ENCODE measurements around the gene ADAR.
"Not testable (repeated sequence)": the region's sequence is repeated elsewhere in the genome, so short reads cannot be mapped to it uniquely, and the experiment has no call there.

The ADAR gene, protein sequence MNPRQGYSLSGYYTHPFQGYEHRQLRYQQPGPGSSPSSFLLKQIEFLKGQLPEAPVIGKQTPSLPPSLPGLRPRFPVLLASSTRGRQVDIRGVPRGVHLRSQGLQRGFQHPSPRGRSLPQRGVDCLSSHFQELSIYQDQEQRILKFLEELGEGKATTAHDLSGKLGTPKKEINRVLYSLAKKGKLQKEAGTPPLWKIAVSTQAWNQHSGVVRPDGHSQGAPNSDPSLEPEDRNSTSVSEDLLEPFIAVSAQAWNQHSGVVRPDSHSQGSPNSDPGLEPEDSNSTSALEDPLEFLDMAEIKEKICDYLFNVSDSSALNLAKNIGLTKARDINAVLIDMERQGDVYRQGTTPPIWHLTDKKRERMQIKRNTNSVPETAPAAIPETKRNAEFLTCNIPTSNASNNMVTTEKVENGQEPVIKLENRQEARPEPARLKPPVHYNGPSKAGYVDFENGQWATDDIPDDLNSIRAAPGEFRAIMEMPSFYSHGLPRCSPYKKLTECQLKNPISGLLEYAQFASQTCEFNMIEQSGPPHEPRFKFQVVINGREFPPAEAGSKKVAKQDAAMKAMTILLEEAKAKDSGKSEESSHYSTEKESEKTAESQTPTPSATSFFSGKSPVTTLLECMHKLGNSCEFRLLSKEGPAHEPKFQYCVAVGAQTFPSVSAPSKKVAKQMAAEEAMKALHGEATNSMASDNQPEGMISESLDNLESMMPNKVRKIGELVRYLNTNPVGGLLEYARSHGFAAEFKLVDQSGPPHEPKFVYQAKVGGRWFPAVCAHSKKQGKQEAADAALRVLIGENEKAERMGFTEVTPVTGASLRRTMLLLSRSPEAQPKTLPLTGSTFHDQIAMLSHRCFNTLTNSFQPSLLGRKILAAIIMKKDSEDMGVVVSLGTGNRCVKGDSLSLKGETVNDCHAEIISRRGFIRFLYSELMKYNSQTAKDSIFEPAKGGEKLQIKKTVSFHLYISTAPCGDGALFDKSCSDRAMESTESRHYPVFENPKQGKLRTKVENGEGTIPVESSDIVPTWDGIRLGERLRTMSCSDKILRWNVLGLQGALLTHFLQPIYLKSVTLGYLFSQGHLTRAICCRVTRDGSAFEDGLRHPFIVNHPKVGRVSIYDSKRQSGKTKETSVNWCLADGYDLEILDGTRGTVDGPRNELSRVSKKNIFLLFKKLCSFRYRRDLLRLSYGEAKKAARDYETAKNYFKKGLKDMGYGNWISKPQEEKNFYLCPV

GRCh38 chr1:154607609-154608396 is at the start of gene ADAR:
Gene ADAR, minus strand, starts transcription at chr1:154608186. Its CDS starts 180 bp downstream, at chr1:154608006.
- H3K4me3 Mint-ChIP-seq = peak within 1 kb of the TSS; percentile 97
- no peaks in the 10 kb centered on the region for H3K9me3 Mint-ChIP-seq
- H3K27me3 Mint-ChIP-seq = no peaks in the 10 kb centered on the region
- ATAC-seq (ENCODE audit: low read depth) = peak; percentile 90
- H3K4me1 Mint-ChIP-seq = peaks cover 48% of the 10 kb centered on the region
- H3K27ac Mint-ChIP-seq = peak within 1 kb of the TSS; percentile 98
- H3K36me3 Mint-ChIP-seq = peaks cover 3% of the 10 kb centered on the region
- peak; percentile 86 to 92 for DNase-seq (ENCODE audit: low spot score in 2 of 2)

DNA sequence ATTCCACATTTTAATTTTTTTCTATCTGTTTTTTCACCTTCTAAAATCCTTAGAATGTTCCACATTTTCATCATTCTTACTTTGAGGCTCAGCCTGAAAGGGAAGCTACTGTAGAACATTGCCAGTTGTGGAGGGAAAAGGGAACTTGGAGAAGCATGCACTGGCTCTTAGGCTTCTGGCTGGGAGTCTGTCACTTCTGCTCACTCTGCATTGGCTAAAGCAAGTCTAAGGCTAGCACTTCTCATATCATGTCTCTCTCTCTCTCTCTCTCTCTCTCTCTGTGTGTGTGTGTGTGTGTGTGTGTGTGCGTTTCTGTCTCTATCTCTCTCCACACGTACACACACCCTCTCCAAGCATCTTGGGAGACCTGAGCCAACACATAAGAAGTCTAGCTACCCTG is 49.6 kb upstream of the ADAR start:
- peaks cover 2% of the 10 kb centered on the region for H3K36me3 Mint-ChIP-seq

DNA sequence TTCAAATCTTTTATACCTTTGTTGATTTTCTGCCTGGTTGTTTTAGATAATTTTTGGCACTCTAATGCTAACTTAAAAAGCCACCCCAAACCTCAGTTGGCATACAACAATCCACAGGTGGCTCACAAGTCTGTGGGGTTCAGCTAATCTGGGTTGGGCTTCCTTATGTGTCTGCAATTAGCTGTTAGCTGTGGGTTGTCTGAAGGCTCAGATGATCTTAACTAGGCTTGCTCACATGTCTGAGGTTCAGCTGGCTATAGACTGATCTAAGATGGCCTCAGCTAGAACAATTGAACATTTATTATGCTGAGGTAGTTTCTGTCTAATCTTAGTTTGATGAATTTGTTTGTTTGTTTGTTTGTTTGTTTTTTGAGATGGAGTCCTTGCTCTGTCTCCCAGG is 44.9 kb upstream of the ADAR start:
- H3K27ac Mint-ChIP-seq = no peak overlapping the region
- H3K4me3 Mint-ChIP-seq = no peak overlapping the region
- peaks cover 3% of the 10 kb centered on the region for H3K9me3 Mint-ChIP-seq
- no peaks in the 10 kb centered on the region for H3K4me1 Mint-ChIP-seq
- ATAC-seq (ENCODE audit: low read depth) (no peak), DNase-seq (ENCODE audit: low spot score in 2 of 2) (no peak)
- H3K36me3 Mint-ChIP-seq = peaks cover 2% of the 10 kb centered on the region
- H3K27me3 Mint-ChIP-seq = peaks cover 8% of the 10 kb centered on the region

More for the DNA sequence above, 49.6 kb upstream of the ADAR start:
- no peak overlapping the region for H3K4me3 Mint-ChIP-seq
- no peak for DNase-seq (ENCODE audit: low spot score in 2 of 2)
- peaks cover 3% of the 10 kb centered on the region for H3K9me3 Mint-ChIP-seq
- H3K27me3 Mint-ChIP-seq = peaks cover 14% of the 10 kb centered on the region
- H3K27ac Mint-ChIP-seq = no peak overlapping the region
- H3K4me1 Mint-ChIP-seq = no peaks in the 10 kb centered on the region
- no peak for ATAC-seq (ENCODE audit: low read depth)

- not testable (repeated sequence) for H3K27me3 Mint-ChIP-seq; H3K36me3 Mint-ChIP-seq; ATAC-seq (ENCODE audit: low read depth); H3K4me1 Mint-ChIP-seq; H3K4me3 Mint-ChIP-seq; H3K27ac Mint-ChIP-seq; H3K9me3 Mint-ChIP-seq; DNase-seq (ENCODE audit: low spot score in 2 of 2)
Observed at GRCh38 chr1:154644724-154645123, 36.7 kb upstream of the ADAR start.

DNA sequence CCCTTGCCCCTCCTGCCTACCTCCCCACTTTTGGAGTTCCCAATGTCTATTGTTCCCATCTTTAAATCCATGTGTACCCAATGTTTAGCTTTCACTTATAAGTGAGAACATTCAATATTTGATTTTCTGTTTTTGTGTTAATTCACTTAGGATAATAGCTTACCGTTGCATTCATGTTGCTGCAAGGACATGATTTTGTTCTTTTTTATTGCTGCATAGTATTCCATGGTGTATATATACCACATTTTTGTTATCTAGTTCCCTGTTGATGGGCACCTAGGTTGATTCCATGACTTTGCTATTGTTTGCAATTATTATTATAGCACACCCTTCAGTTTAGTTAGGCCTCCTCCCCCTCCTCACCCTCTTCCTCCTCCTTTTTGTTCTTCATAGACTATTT is 33.5 kb upstream of the ADAR start:
- Mint-ChIP-seq H3K27me3 (peaks cover 2% of the 10 kb centered on the region), H3K27ac (no peak overlapping the region), H3K36me3 (peaks cover 6% of the 10 kb centered on the region), H3K4me1 (no peaks in the 10 kb centered on the region), H3K9me3 (peaks cover 11% of the 10 kb centered on the region), H3K4me3 (no peak overlapping the region)
- DNase-seq (ENCODE audit: low spot score in 2 of 2) (no peak), ATAC-seq (ENCODE audit: low read depth) (no peak)

GRCh38 chr1:154639876-154640275 is 31.9 kb upstream of the ADAR start:
- peaks cover 11% of the 10 kb centered on the region for H3K9me3 Mint-ChIP-seq
- DNase-seq (ENCODE audit: low spot score in 2 of 2) = no peak
- H3K4me3 Mint-ChIP-seq = no peak overlapping the region
- H3K27ac Mint-ChIP-seq = no peak overlapping the region
- no peaks in the 10 kb centered on the region for H3K4me1 Mint-ChIP-seq
- H3K36me3 Mint-ChIP-seq = peaks cover 6% of the 10 kb centered on the region
- ATAC-seq (ENCODE audit: low read depth) = no peak
- peaks cover 11% of the 10 kb centered on the region for H3K27me3 Mint-ChIP-seq

DNA sequence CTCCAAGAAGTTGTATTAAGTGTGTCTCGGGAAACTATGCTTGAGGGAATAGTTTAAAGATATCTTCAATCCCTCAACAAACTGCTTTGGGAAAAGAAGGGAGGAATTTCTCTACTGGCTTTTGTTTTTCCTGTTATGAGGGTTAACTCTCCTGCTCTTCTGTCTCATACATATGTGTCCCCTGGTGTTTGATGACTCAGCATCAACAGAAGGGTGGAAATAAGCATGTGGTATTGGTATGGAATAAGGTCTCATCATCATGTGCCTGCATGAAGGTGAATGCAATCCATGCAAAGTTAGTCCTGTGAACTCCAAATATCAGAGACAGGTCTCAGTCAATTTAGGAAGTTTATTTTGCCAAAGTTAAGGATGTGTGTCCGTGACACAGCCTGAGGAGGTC is 27.2 kb upstream of the ADAR start:
- H3K9me3 Mint-ChIP-seq = peaks cover 8% of the 10 kb centered on the region
- H3K27ac Mint-ChIP-seq = no peak overlapping the region
- no peak overlapping the region for H3K4me3 Mint-ChIP-seq
- no peaks in the 10 kb centered on the region for H3K4me1 Mint-ChIP-seq
- peaks cover 4% of the 10 kb centered on the region for H3K36me3 Mint-ChIP-seq
- peaks cover 12% of the 10 kb centered on the region for H3K27me3 Mint-ChIP-seq
- no peak for ATAC-seq (ENCODE audit: low read depth)
- no peak for DNase-seq (ENCODE audit: low spot score in 2 of 2)

GRCh38 chr1:154629675-154630073 is 21.7 kb upstream of the ADAR start:
- ATAC-seq (ENCODE audit: low read depth) (no peak), DNase-seq (ENCODE audit: low spot score in 2 of 2) (no peak)
- Mint-ChIP-seq H3K4me3 (no peak overlapping the region), H3K4me1 (peaks cover 13% of the 10 kb centered on the region), H3K27me3 (no peaks in the 10 kb centered on the region), H3K36me3 (peaks cover 7% of the 10 kb centered on the region), H3K27ac (no peak overlapping the region), H3K9me3 (peaks cover 5% of the 10 kb centered on the region)

DNA sequence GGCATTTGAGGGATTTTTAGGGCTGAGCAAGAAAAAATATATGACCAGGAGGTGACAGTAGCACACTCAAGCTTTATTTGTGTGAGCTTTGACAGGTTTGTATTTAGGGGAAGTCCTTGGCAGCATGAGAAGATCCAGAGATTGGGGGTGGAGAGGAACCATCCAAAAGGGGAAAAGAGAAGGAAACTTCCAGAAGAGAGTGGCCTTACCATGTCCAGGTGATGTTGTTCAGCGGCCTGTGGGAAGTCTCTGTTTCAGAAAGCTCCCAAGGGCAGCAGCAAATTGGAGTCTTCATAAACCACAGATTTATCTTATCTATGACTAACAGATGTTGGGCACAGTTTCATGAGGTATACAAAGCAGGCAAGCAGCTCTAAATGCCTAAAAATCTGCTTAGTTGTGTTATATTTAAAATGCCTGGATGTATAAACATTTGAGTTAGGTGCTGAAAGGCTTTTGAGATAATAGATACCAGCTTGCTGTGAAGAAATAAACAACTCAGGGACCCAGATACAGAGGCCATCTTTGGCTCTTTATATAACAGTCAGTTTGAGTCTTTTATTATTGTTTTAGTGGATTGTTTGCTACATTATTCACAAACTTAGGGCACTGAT is 21.2 kb upstream of the ADAR start:
- DNase-seq (ENCODE audit: low spot score in 2 of 2) (no peak), ATAC-seq (ENCODE audit: low read depth) (no peak)
- Mint-ChIP-seq H3K27me3 (no peaks in the 10 kb centered on the region), H3K27ac (peak overlapping the region; percentile 100), H3K36me3 (peaks cover 7% of the 10 kb centered on the region), H3K4me1 (peaks cover 14% of the 10 kb centered on the region), H3K9me3 (peaks cover 5% of the 10 kb centered on the region), H3K4me3 (peak overlapping the region; percentile 72)

DNA sequence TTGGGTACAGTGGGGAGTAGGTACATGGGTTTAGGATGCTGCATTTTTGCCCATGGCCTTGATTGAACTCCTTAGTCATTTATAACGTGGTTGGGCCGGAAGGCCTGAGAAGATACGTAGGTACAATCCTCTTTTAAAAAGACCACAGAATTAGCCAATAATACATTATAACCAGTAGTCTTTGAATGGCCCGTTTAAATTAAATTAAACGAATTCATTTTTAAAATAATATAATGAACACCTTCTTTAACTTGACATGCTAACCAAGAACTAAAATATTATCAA is 20.1 kb upstream of the ADAR start:
- Mint-ChIP-seq H3K27me3 (no peaks in the 10 kb centered on the region), H3K4me3 (peak overlapping the region; percentile 92), H3K36me3 (peaks cover 12% of the 10 kb centered on the region), H3K27ac (peak overlapping the region; percentile 100), H3K4me1 (peaks cover 16% of the 10 kb centered on the region), H3K9me3 (peaks cover 5% of the 10 kb centered on the region)
- DNase-seq (ENCODE audit: low spot score in 2 of 2) (no peak), ATAC-seq (ENCODE audit: low read depth) (no peak)

- Mint-ChIP-seq H3K27ac (peak overlapping the region; percentile 100), H3K9me3 (peaks cover 5% of the 10 kb centered on the region), H3K4me3 (peak overlapping the region; percentile 92), H3K27me3 (no peaks in the 10 kb centered on the region), H3K4me1 (peaks cover 18% of the 10 kb centered on the region), H3K36me3 (peaks cover 12% of the 10 kb centered on the region)
- ATAC-seq (ENCODE audit: low read depth) (peak; percentile 77), DNase-seq (ENCODE audit: low spot score in 2 of 2) (peak; percentile 82 to 90)
Observed at GRCh38 chr1:154627257-154628120, 19.5 kb upstream of the ADAR start.

- peak; percentile 3 for ATAC-seq (ENCODE audit: low read depth)
- H3K36me3 Mint-ChIP-seq = peaks cover 15% of the 10 kb centered on the region
- DNase-seq (ENCODE audit: low spot score in 2 of 2) = no peak
- H3K4me3 Mint-ChIP-seq = peak overlapping the region; percentile 92
- peaks cover 5% of the 10 kb centered on the region for H3K9me3 Mint-ChIP-seq
- H3K4me1 Mint-ChIP-seq = peaks cover 18% of the 10 kb centered on the region
- H3K27me3 Mint-ChIP-seq = no peaks in the 10 kb centered on the region
- H3K27ac Mint-ChIP-seq = peak overlapping the region; percentile 100
Observed at GRCh38 chr1:154626456-154627256, 18.7 kb upstream of the ADAR start.
